T-helper 2 cell treated with Interferon-gamma antibody and Interleukin-4, amounts not matched to agents 5 μg/mL and 100 μg/mL, for 36 hours (primary cell): ENCODE results near the gene DGKZ.
A peak's percentile ranks its signal among the peaks of the same experiment; 100 is the strongest.
"Not testable (repeated sequence)": the region's sequence is repeated elsewhere in the genome, so short reads cannot be mapped to it uniquely, and the experiment has no call there.

Experiments
- DNase-seq: peaks from one replicate; pipeline ENCODE4 v3.0.0; 2021; ENCODE audit warnings: low spot score
- H3K27ac Mint-ChIP-seq: one replicate; pipeline ENCODE4 v1.8.0; 2021; ENCODE audit warnings: mild to moderate bottlenecking, mixed read lengths
- H3K27me3 Mint-ChIP-seq: one replicate; pipeline ENCODE4 v1.8.0; 2021; ENCODE audit warnings: low read depth, mixed read lengths
- H3K36me3 Mint-ChIP-seq: one replicate; pipeline ENCODE4 v1.8.0; 2021; ENCODE audit warnings: low read depth, mixed read lengths
- H3K4me1 Mint-ChIP-seq: one replicate; pipeline ENCODE4 v1.8.0; 2021; ENCODE audit warnings: low read depth, mixed read lengths
- H3K4me3 Mint-ChIP-seq: one replicate; pipeline ENCODE4 v1.8.0; 2022; ENCODE audit warnings: mild to moderate bottlenecking, moderate library complexity, mixed read lengths
- H3K9me3 Mint-ChIP-seq: one replicate; pipeline ENCODE4 v1.8.0; 2021; ENCODE audit warnings: mixed read lengths

DGKZ gene

DNA sequence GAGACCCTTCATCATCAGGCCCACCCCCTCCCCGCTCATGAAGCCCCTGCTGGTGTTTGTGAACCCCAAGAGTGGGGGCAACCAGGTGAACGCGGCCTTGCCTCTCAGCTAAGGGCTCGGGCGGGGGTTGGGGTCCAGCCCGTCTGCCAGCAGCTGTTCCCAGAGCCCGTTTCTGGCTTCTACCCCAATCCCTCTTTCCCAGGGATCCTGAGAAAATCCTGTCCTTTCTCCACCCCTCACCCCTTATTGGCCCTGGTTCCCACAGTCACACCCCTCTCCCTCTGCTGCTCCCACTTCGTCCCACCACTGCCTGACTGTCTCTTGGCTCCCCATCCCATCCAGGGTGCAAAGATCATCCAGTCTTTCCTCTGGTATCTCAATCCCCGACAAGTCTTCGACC is 24.8 kb downstream of the DGKZ start:
- Mint-ChIP-seq H3K27ac (no peak overlapping the region), H3K9me3 (no peaks in the 10 kb centered on the region), H3K27me3 (no peaks in the 10 kb centered on the region), H3K36me3 (peaks cover 43% of the 10 kb centered on the region), H3K4me3 (no peak overlapping the region), H3K4me1 (peaks cover 4% of the 10 kb centered on the region)
- DNase-seq: no peak

DNA sequence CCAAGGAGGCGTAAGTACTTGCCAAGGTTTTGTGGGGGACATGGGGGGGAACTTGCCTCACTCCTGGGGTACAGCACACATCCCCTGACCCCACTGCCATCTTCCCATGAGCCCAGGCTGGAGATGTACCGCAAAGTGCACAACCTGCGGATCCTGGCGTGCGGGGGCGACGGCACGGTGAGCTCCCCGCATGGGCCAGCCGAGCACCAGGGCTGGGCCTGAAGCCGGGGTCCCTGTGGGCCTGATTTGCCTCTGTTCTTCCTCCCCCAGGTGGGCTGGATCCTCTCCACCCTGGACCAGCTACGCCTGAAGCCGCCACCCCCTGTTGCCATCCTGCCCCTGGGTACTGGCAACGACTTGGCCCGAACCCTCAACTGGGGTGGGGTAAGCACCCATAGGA is 25.2 kb downstream of the DGKZ start:
- H3K36me3 Mint-ChIP-seq: peaks cover 47% of the 10 kb centered on the region
- not testable (repeated sequence) for H3K27ac Mint-ChIP-seq, H3K4me1 Mint-ChIP-seq, H3K4me3 Mint-ChIP-seq, DNase-seq, H3K9me3 Mint-ChIP-seq, H3K27me3 Mint-ChIP-seq

DNA sequence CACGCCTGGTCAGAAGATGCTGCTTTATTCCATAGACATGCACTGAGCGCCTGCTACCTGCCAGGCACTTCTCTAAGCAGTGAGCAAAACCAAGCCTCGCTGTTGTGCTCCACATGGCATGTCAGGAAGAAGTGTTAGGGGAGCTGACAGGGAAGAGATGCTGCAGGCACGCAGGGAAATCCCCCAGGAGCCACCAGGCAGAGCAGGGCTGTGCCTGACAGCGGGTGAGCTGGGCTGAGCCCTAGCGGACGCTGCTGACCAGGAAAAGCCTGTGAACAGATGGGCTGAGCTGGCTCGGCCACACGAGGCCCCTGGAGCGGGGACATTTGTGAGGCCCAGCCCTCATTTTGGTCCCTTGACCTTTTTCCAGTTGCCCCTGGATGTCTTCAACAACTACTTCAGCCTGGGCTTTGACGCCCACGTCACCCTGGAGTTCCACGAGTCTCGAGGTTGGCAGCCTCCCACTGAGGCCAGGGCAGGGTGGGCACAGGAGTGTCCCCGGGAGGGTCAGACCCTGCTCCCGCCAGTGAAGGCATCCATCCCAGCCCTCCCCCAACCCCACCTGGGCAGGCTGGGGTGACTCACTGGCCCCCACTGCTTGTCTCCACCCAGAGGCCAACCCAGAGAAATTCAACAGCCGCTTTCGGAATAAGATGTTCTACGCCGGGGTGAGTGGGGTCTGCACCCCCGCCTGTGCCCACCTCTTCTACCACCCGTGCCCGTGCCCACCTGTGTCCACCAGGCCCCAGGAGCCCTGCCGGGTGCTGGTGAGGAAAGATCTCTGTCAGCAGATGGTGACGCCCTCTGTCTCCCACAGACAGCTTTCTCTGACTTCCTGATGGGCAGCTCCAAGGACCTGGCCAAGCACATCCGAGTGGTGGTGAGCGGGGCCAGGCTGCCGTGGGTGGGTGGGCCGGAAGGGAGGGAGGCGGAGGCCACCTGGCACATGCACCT is 26.8 kb downstream of the DGKZ start:
- Mint-ChIP-seq H3K4me1 (peaks cover 2% of the 10 kb centered on the region), H3K27me3 (no peaks in the 10 kb centered on the region), H3K4me3 (no peak overlapping the region), H3K9me3 (no peaks in the 10 kb centered on the region), H3K27ac (no peak overlapping the region), H3K36me3 (peaks cover 45% of the 10 kb centered on the region)
- no peak for DNase-seq

DNA sequence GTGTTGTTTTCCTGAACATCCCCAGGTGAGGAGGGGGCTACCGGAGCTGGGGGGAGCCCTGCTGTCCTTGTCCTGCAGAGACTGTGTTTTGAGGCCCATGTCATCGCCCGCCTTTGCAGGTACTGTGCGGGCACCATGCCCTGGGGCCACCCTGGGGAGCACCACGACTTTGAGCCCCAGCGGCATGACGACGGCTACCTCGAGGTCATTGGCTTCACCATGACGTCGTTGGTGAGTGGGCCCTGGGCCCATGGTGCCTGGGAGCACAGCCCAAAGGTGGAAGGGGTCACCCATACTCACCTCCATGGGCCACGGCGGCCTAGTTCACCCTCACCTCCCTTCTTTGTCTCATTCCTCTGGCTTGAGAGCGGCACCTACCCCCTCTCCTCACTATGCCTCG is 27.6 kb downstream of the DGKZ start:
- H3K9me3 Mint-ChIP-seq: no peaks in the 10 kb centered on the region
- H3K27me3 Mint-ChIP-seq: no peaks in the 10 kb centered on the region
- H3K27ac Mint-ChIP-seq: no peak overlapping the region
- H3K4me3 Mint-ChIP-seq: no peak overlapping the region
- DNase-seq: no peak
- H3K4me1 Mint-ChIP-seq: peaks cover 3% of the 10 kb centered on the region
- peaks cover 37% of the 10 kb centered on the region for H3K36me3 Mint-ChIP-seq

DNA sequence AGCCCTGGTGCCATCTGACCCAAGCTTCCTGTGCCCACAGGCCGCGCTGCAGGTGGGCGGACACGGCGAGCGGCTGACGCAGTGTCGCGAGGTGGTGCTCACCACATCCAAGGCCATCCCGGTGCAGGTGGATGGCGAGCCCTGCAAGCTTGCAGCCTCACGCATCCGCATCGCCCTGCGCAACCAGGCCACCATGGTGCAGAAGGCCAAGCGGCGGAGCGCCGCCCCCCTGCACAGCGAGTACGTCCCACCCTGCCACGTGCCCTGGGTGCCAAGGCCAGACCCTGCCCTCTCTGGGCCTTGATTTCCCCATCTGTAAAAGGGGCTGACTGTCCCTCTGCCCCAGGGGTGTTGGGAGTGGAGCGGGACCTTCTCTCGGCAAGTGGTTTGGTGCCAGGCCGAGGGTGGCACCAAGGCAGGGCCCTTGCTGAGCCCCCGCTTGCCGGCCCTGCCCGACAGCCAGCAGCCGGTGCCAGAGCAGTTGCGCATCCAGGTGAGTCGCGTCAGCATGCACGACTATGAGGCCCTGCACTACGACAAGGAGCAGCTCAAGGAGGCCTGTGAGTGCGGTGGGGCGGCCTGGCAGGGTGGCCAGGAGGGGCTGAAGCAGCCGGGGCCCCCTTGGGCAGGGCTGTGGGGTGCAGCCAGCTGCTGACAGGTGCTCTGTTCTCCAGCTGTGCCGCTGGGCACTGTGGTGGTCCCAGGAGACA is 28.3 kb downstream of the DGKZ start:
- no peaks in the 10 kb centered on the region for H3K9me3 Mint-ChIP-seq
- H3K36me3 Mint-ChIP-seq: peaks cover 33% of the 10 kb centered on the region
- no peaks in the 10 kb centered on the region for H3K27me3 Mint-ChIP-seq
- H3K4me1 Mint-ChIP-seq: peaks cover 6% of the 10 kb centered on the region
- H3K27ac Mint-ChIP-seq: no peak overlapping the region
- no peak overlapping the region for H3K4me3 Mint-ChIP-seq
- DNase-seq: no peak

DNA sequence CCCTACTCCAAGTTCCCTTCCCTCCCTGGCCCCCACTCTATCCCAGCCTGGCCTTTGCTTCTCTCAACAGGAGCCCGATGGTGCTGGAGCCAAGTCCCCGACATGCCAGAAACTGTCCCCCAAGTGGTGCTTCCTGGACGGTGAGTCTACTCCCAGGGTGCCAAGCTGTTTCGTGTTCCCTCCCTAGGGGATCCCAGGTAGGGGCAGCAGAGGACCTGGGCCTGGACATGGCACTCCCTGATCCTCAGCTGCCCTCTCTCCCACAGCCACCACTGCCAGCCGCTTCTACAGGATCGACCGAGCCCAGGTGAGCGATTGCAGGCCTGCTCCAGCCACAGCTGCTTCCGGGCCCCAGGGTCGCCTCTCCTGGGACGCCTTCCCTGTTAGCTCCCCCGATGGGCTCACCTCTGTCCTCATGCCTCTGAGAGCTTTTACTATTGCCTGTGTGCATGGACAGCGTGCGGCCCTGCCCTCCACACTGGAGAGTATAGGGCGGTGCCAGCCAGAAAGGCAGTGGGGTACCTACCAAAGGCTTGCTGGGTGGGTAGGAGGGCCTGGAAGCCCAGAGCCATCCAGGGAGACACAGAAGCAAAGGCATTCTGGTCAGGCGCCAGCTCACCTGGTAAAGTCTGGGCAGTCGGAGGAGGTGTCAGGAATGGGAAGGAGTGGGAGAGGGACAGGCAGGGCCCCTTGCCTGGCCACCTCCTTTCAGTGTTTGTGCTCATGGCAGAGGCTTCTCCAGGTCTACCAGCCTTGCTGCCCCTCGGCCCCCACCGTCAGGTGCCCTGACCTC is 29.2 kb downstream of the DGKZ start:
- H3K27ac Mint-ChIP-seq: no peak overlapping the region
- H3K4me1 Mint-ChIP-seq: peaks cover 6% of the 10 kb centered on the region
- no peaks in the 10 kb centered on the region for H3K9me3 Mint-ChIP-seq
- H3K4me3 Mint-ChIP-seq: no peak overlapping the region
- no peak for DNase-seq
- H3K36me3 Mint-ChIP-seq: peaks cover 32% of the 10 kb centered on the region
- H3K27me3 Mint-ChIP-seq: no peaks in the 10 kb centered on the region

DNA sequence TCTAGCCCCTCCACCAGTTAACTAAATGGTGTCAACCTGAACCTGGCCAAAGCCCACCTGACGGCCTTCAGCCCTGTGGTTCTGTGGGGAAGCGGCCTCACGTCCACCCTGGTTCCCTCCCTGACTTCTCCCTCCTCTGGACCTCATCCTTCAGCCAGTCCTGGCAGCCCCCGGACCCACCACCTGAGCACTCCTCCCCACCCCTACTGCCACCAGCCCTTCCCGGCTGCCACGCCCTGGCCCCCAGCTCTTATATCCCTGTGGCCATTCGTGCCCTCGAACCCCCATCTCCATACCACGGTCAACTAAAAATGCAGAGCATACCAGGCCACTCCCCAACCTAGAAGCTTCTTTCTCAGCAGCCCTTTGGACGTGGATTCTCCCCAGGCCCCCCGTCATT is 30.0 kb downstream of the DGKZ start:
- no peak for DNase-seq
- Mint-ChIP-seq H3K27me3 (peaks cover 6% of the 10 kb centered on the region), H3K9me3 (no peaks in the 10 kb centered on the region), H3K27ac (no peak overlapping the region), H3K4me3 (no peak overlapping the region), H3K36me3 (peaks cover 30% of the 10 kb centered on the region), H3K4me1 (peaks cover 8% of the 10 kb centered on the region)

DNA sequence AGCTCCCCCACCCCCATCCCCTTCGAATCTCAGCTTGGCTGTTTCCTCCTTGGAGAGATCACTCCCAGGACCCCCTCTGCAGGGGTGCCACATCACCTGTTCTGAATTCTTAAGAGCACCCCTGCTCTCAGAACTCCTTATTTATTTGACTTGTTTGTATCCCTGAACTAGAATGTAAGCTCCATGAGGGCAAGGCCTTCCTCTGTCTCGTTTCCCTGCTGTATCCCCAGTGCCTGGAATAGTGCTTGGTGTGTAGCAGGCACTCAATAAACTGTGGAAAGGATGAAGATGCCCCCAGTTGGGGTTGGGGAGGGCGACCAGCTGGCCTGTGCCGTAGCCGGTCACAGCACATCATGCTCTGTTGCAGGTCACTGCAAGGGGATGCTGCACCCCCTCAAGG is 30.6 kb downstream of the DGKZ start:
- DNase-seq: no peak
- Mint-ChIP-seq H3K4me3 (no peak overlapping the region), H3K9me3 (no peaks in the 10 kb centered on the region), H3K4me1 (peaks cover 8% of the 10 kb centered on the region), H3K36me3 (peaks cover 29% of the 10 kb centered on the region), H3K27me3 (peaks cover 6% of the 10 kb centered on the region), H3K27ac (no peak overlapping the region)

DNA sequence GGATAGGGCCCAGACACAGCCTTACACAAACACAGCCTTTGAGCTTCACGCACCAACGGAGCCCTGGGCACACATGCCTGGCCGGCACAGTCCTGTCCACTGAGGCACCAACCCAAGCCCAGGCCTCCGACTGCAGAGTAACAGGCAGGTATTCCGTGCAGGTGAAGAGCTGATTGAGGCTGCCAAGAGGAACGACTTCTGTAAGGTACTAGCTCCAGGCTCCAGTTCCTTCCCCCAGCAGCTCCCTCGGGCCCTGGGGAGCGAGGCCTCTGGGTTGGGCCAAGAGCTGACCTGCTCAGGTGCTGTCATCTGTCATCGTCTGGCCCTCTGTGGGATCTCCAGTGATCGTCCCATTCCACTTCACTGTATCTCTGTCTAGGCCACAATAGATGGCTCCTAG is 31.0 kb downstream of the DGKZ start:
- DNase-seq: no peak
- Mint-ChIP-seq H3K27me3 (peaks cover 7% of the 10 kb centered on the region), H3K27ac (no peak overlapping the region), H3K4me1 (peaks cover 8% of the 10 kb centered on the region), H3K9me3 (no peaks in the 10 kb centered on the region), H3K36me3 (peaks cover 29% of the 10 kb centered on the region), H3K4me3 (no peak overlapping the region)

DNA sequence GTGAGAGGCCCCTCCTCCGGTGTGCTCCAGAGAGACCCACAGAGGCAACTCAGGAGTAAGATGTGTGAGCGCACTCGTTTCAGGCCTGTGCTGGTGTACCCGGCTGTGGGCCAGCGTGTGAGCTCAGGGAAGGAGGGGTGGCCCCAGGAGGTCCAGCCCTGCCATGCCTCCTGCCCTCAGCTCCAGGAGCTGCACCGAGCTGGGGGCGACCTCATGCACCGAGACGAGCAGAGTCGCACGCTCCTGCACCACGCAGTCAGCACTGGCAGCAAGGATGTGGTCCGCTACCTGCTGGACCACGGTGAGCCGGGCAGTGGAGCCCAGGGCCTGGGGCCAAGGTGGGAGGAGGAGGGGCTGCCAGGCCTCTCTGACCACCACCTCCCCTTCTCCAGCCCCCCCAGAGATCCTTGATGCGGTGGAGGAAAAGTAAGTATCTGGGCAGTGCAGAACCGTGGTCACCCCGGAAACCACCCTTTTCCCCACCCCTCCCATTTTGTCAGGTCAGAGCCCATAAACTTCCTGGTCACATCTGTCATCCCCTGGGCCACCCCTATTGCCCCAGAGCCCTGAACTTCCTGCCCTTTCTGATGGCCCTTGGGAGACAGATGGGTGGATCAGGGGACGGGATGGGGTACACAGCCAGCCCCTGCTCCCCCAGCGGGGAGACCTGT is 31.7 kb downstream of the DGKZ start:
- Mint-ChIP-seq H3K4me1 (peaks cover 8% of the 10 kb centered on the region), H3K36me3 (peaks cover 29% of the 10 kb centered on the region), H3K4me3 (no peak overlapping the region), H3K27me3 (peaks cover 11% of the 10 kb centered on the region), H3K27ac (no peak overlapping the region), H3K9me3 (no peaks in the 10 kb centered on the region)
- DNase-seq: no peak

DNA sequence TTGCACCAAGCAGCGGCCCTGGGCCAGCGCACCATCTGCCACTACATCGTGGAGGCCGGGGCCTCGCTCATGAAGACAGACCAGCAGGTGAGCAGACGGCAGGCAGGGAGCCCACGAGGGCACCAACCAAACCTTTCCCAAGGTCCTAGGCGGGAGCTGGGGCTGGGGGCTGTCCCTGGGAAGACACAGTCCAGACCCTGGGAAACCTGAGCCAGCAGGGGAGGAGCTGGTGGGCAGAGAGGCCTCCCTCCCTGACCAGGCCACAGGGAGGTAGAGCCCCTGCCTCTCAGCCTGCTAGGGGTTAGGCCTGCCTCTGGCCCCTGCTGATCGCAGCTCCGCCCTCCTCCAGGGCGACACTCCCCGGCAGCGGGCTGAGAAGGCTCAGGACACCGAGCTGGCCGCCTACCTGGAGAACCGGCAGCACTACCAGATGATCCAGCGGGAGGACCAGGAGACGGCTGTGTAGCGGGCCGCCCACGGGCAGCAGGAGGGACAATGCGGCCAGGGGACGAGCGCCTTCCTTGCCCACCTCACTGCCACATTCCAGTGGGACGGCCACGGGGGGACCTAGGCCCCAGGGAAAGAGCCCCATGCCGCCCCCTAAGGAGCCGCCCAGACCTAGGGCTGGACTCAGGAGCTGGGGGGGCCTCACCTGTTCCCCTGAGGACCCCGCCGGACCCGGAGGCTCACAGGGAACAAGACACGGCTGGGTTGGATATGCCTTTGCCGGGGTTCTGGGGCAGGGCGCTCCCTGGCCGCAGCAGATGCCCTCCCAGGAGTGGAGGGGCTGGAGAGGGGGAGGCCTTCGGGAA is 32.4 kb downstream of the DGKZ start:
- H3K9me3 Mint-ChIP-seq, H3K4me1 Mint-ChIP-seq, DNase-seq, H3K27ac Mint-ChIP-seq, H3K4me3 Mint-ChIP-seq: not testable (repeated sequence)
- H3K36me3 Mint-ChIP-seq: peaks cover 29% of the 10 kb centered on the region
- H3K27me3 Mint-ChIP-seq: peaks cover 15% of the 10 kb centered on the region

DNA sequence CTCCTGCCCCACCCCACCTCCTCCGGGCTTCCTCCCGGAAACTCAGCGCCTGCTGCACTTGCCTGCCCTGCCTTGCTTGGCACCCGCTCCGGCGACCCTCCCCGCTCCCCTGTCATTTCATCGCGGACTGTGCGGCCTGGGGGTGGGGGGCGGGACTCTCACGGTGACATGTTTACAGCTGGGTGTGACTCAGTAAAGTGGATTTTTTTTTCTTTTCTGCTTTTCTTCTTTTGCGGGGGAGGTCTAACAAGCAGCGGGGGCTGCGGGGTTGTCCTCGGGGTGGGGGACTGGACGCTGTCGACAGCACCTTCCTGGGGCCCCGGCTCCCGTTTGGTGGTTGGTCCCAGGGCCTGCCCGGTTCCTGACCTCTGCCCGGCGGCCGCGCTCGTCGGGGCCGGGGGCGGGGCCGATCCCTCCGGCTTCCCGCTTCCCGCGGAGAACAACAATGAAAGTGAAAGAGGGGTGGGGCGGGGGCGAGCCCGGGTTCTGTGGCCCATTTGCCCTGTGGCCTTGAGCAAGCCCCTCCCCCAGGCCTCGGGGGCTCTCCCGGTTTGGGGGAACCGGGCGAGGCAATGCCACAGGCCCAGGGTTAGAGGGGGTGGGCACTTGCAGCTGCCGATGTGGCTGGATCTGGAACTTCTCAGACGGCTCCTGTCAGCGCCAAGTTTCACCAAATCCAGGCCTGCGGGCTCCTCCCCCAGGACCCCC is 33.2 kb downstream of the DGKZ start:
- Mint-ChIP-seq H3K4me1 (peaks cover 8% of the 10 kb centered on the region), H3K4me3 (peak overlapping the region; percentile 72), H3K36me3 (peaks cover 24% of the 10 kb centered on the region), H3K27me3 (peaks cover 17% of the 10 kb centered on the region), H3K27ac (peak overlapping the region; percentile 45), H3K9me3 (no peaks in the 10 kb centered on the region)
- DNase-seq: peak; percentile 70
